Smooth muscle cell (in vitro differentiated cells): Measurements from ENCODE around the gene WDR18. TPM values are rescaled to one million over a fixed set of nuclear protein-coding genes. Genes with fewer than 3 reads are reported as not detected.

Source experiments
- DNase-seq: peaks from one replicate; lab custom pipeline; 2025; ENCODE audit not compliant: unreplicated experiment; lab: John Stamatoyannopoulos, UW
- H2AFZ ChIP-seq: fragments of 200-600 bp; sonication (generic); 2 replicates; pipeline ENCODE4 v1.6.0; 2016; ENCODE audit warnings: antibody characterized with exemption, low read depth, mild to moderate bottlenecking
- H3F3A ChIP-seq: fragments of 200-600 bp; sonication (generic); 2 replicates; pipeline ENCODE4 v1.6.0; 2017; ENCODE audit warnings: antibody characterized with exemption, low read depth
- H3K27ac ChIP-seq: fragments of 200-600 bp; sonication (generic); 2 replicates; pipeline ENCODE4 v1.5.1; 2016; ENCODE audit warnings: low read depth, mild to moderate bottlenecking
- H3K27me3 ChIP-seq: fragments of 200-600 bp; sonication (generic); 2 replicates; pipeline ENCODE4 v1.6.1; 2016; ENCODE audit warnings: low read depth, mild to moderate bottlenecking
- H3K36me3 ChIP-seq: fragments of 200-600 bp; sonication (generic); 2 replicates; pipeline ENCODE4 v1.5.1; 2016; ENCODE audit warnings: low read depth
- H3K4me1 ChIP-seq: fragments of 200-600 bp; sonication (generic); 2 replicates; pipeline ENCODE4 v1.5.1; 2016; ENCODE audit warnings: low read depth
- H3K4me2 ChIP-seq: fragments of 200-600 bp; sonication (generic); 2 replicates; pipeline ENCODE4 v1.6.0; 2016; ENCODE audit warnings: mild to moderate bottlenecking
- H3K4me3 ChIP-seq: fragments of 200-600 bp; sonication (generic); 2 replicates; pipeline ENCODE4 v1.5.1; 2016; ENCODE audit warnings: mild to moderate bottlenecking
- H3K79me2 ChIP-seq: fragments of 200-600 bp; sonication (generic); 2 replicates; pipeline ENCODE4 v1.6.0; 2016; ENCODE audit warnings: low read depth, mild to moderate bottlenecking
- H3K9ac ChIP-seq: fragments of 200-600 bp; sonication (generic); 2 replicates; pipeline ENCODE4 v1.6.0; 2016; ENCODE audit warnings: low read depth
- H3K9me3 ChIP-seq: fragments of 200-600 bp; sonication (generic); replicated peaks from 2 replicates; pipeline ENCODE4 v1.5.1; 2016; ENCODE audit warnings: low read depth
- H4K20me1 ChIP-seq: fragments of 200-600 bp; sonication (generic); 2 replicates; pipeline ENCODE4 v1.6.0; 2016; ENCODE audit warnings: low read depth
- CTCF ChIP-seq: fragments of 200-600 bp; sonication (generic); IDR thresholded peaks from 2 replicates; pipeline ENCODE4 v1.5.1; 2017; ENCODE audit warnings: borderline replicate concordance, mild to moderate bottlenecking, antibody characterized with exemption; ENCODE audit not compliant: insufficient read depth, poor library complexity, severe bottlenecking
- WGBS: methylation state at CpG from one replicate; pipeline ENCODE4 v1.1.7; 2016; ENCODE audit warnings: low lambda C conversion rate; 5-methylcytosine and 5-hydroxymethylcytosine counted together
- polyA plus RNA-seq: library from polyadenylated mRNA; unstranded; fragments of >200 nt; fragmentation: Nextera tagmentation; extraction: Ambion mirVana; gene quantifications from 2 replicates; pipeline ENCODE4 v1.2.1, GENCODE V29; 2016
- total RNA-seq: library from RNA; depleted of rRNA; stranded (reverse); fragments of >200 nt; gene quantifications from 2 replicates; pipeline ENCODE4 v1.2.3, GENCODE V29; 2014

WDR18 gene
- total and polyA plus RNA-seq, 2 experiments from 2014 or later, result 69.4 to 160 TPM

DNA sequence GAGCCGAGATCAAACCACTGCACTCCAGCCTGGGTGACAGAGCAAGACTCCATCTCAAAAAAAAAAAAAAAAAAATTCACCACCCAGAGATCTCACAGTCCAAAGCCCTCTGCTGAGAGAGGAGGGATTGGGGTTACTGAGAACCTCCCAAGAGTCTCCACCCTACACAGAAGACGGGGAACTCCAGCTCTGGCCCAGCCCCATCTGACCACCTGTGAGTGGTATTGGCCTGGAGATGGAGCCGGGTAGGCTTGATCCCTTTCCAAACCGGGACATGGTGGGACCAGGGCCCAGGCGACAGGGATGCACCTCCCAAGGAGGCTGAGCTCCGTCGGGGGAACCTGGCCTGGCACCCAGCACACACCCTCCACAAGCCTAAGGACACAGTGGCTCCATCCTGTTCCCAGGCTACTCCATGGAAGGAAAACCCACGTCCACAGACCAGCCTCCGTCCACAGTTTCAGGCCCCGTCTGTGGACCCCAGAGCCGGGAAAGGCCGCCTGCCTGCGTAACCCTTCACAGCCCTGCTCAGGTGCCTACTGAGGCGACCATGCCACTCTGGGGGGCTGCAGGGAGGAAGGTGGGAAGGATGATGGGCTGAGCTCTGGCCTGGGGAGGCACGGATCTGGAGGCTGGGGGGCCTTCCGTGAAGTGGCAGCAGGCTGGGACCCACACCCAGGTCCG lies 34.9 kb downstream of the WDR18 start:
- Histone ChIP-seq H2AFZ (no peak overlapping the region), H3F3A (peaks cover 10% of the 10 kb centered on the region), H3K4me2 (peak overlapping the region; percentile 96), H3K36me3 (no peaks in the 10 kb centered on the region), H3K9me3 (no peaks in the 10 kb centered on the region), H3K4me3 (peak overlapping the region; percentile 87), H3K27me3 (no peaks in the 10 kb centered on the region), H4K20me1 (peaks cover 66% of the 10 kb centered on the region), H3K9ac (peak overlapping the region; percentile 97), H3K27ac (peak overlapping the region; percentile 11), H3K4me1 (peaks cover 27% of the 10 kb centered on the region), H3K79me2 (peaks cover 65% of the 10 kb centered on the region)
- TF ChIP-seq CTCF, result no peak
- 84% methylated on average over 17 of the region's 17 CpGs for WGBS
- no peak for DNase-seq

DNA sequence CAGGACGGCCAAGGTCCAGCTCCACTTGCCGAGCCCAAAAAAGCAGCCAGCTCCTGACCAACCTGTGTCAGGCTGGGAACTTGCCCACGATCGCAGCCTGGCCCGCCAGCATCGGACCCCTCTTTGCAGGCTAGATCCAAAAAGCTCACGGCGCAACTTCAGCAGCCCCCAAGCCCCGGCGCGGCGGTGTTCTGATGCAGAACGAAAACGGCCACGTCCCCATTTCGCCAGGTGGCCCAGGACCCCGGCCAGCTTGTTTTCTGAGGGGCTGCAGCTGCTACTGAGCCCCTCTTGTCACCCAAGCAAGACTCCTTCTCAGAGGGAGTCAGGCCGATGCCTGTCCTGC lies 35.4 kb downstream of the WDR18 start:
- Histone ChIP-seq H3K4me1 (peaks cover 27% of the 10 kb centered on the region), H4K20me1 (peaks cover 60% of the 10 kb centered on the region), H2AFZ (no peak overlapping the region), H3K4me2 (peak overlapping the region; percentile 96), H3K27ac (peak overlapping the region; percentile 95), H3K4me3 (peak overlapping the region; percentile 87), H3K79me2 (peaks cover 60% of the 10 kb centered on the region), H3K27me3 (no peaks in the 10 kb centered on the region), H3K9ac (peak overlapping the region; percentile 97), H3K9me3 (no peaks in the 10 kb centered on the region), H3K36me3 (no peaks in the 10 kb centered on the region), H3F3A (peaks cover 10% of the 10 kb centered on the region)
- TF ChIP-seq CTCF, result no peak
- DNase-seq, result no peak
- 83% methylated on average over 18 of the region's 18 CpGs for WGBS

- no peak for DNase-seq
- H3K79me2 ChIP-seq, result peaks cover 54% of the 10 kb centered on the region
- no peaks in the 10 kb centered on the region for H3K27me3 ChIP-seq
- no peaks in the 10 kb centered on the region for H3K36me3 ChIP-seq
- peak overlapping the region; percentile 87 for H3K4me3 ChIP-seq
- peaks cover 10% of the 10 kb centered on the region for H3F3A ChIP-seq
- no peak overlapping the region for H2AFZ ChIP-seq
- peak overlapping the region; percentile 97 for H3K9ac ChIP-seq
- peaks cover 54% of the 10 kb centered on the region for H4K20me1 ChIP-seq
- H3K27ac ChIP-seq, result peak overlapping the region; percentile 95
- 6% methylated on average over 40 of the region's 60 CpGs for WGBS
- H3K4me1 ChIP-seq, result peaks cover 27% of the 10 kb centered on the region
- peak overlapping the region; percentile 96 for H3K4me2 ChIP-seq
- TF ChIP-seq CTCF, result no peak
- no peaks in the 10 kb centered on the region for H3K9me3 ChIP-seq
Measured at GRCh38 chr19:1019980-1020867, 36.1 kb downstream of the WDR18 start.
